CD8-positive, alpha-beta memory T cell (primary cell): ENCODE measurements around the gene DAB2IP. TPM values are rescaled to one million over a fixed set of nuclear protein-coding genes. Genes with fewer than 3 reads are reported as not detected.

Source experiments
- CTCF ChIA-PET: fragments of 350-600 bp; sonication (Branson Sonifier 250); formaldehyde crosslinking; loops from one replicate; lab custom pipeline; 2021; ENCODE audit warnings: antibody characterized with exemption; lab: Charles Lee
- POLR2A ChIA-PET: fragments of 350-600 bp; sonication (Branson Sonifier 250); formaldehyde crosslinking; loops from one replicate; lab custom pipeline; 2021; ENCODE audit warnings: antibody characterized with exemption; lab: Charles Lee
- DNase-seq, 5 donors: peaks; one replicate each; pipeline versions ENCODE4 v3.0.0 to v3.0.0-alpha.2; 2020 to 2022; ENCODE audit warnings: mixed read lengths in 1 of 5
- H3K27ac ChIP-seq: one replicate; pipeline ENCODE4 v1.7.0; 2013; ENCODE audit warnings: low read depth, mild to moderate bottlenecking, low read length, moderate library complexity
- H3K27me3 ChIP-seq: 2 replicates; pipeline ENCODE4 v1.7.0; 2013; ENCODE audit warnings: low read length, mild to moderate bottlenecking; ENCODE audit not compliant: insufficient read depth, poor library complexity, severe bottlenecking
- H3K36me3 ChIP-seq: 2 replicates; pipeline ENCODE4 v1.7.0; 2013; ENCODE audit warnings: mild to moderate bottlenecking, low read length, moderate library complexity; ENCODE audit not compliant: insufficient read depth
- H3K4me1 ChIP-seq: 2 replicates; pipeline ENCODE4 v1.7.0; 2013; ENCODE audit warnings: mild to moderate bottlenecking, low read length, moderate library complexity; ENCODE audit not compliant: insufficient read depth
- H3K4me3 ChIP-seq: 2 replicates; pipeline ENCODE4 v1.7.0; 2013; ENCODE audit warnings: mild to moderate bottlenecking, low read length
- H3K9me3 ChIP-seq: 2 replicates; pipeline ENCODE4 v1.7.0; 2013; ENCODE audit warnings: mild to moderate bottlenecking, low read length
- H3K27ac Mint-ChIP-seq, 8 donors: one replicate each; pipeline ENCODE4 v1.8.0; 2020 to 2021; ENCODE audit warnings: mixed read lengths in 8 of 8, mild to moderate bottlenecking in 6 of 8, inconsistent platforms in 3 of 8, moderate library complexity in 3 of 8
- H3K27me3 Mint-ChIP-seq, 2 donors: one replicate each; pipeline ENCODE4 v1.8.0; 2020 to 2021; ENCODE audit warnings: mixed read lengths in 2 of 2, mild to moderate bottlenecking in 1 of 2, moderate library complexity in 1 of 2
- H3K36me3 Mint-ChIP-seq, 3 donors: one replicate each; pipeline ENCODE4 v1.8.0; 2020 to 2021; ENCODE audit warnings: mixed read lengths in 3 of 3, inconsistent platforms in 1 of 3, mild to moderate bottlenecking in 1 of 3
- H3K4me1 Mint-ChIP-seq, 3 donors: one replicate each; pipeline ENCODE4 v1.8.0; 2020 to 2021; ENCODE audit warnings: mixed read lengths in 3 of 3, inconsistent platforms in 1 of 3, mild to moderate bottlenecking in 1 of 3
- H3K4me3 Mint-ChIP-seq, 7 donors: one replicate each; pipeline ENCODE4 v1.8.0; 2020 to 2021; ENCODE audit warnings: mixed read lengths in 7 of 7, mild to moderate bottlenecking in 6 of 7, moderate library complexity in 4 of 7, inconsistent platforms in 2 of 7
- H3K9me3 Mint-ChIP-seq, 5 donors: one replicate each; pipeline ENCODE4 v1.8.0; 2020 to 2022; ENCODE audit warnings: mixed read lengths in 5 of 5, mild to moderate bottlenecking in 3 of 5, moderate library complexity in 2 of 5, inconsistent platforms in 1 of 5
- polyA plus RNA-seq: library from polyadenylated mRNA; unstranded; fragments of 300-500 nt; fragmentation: Illumina TruSeq; gene quantifications from one replicate; pipeline ENCODE4 v1.2.3, GENCODE V29; 2021
- total RNA-seq, 2 experiments: library from RNA; stranded (reverse); gene quantifications; one replicate each; pipeline ENCODE4 v1.2.3, GENCODE V29; 2021

DAB2IP gene
- total and polyA plus RNA-seq, 3 experiments from 2014 or later: 0.15 to 0.41 (median 0.27) TPM

- Histone ChIP-seq H3K9me3 (no peaks in the 10 kb centered on the region), H3K4me1 (no peaks in the 10 kb centered on the region), H3K27me3 (no peaks in the 10 kb centered on the region), H3K36me3 (no peaks in the 10 kb centered on the region), H3K4me3 (no peak overlapping the region), H3K27ac (no peak overlapping the region)
- ChIA-PET POLR2A (no interaction called here), CTCF (no interaction called here)
- no peak overlapping the region for H3K4me3 Mint-ChIP-seq
- no peaks in the 10 kb centered on the region for H3K36me3 Mint-ChIP-seq
- H3K9me3 Mint-ChIP-seq: no peaks in the 10 kb centered on the region
- peaks cover 0 to 3% of the 10 kb centered on the region in 2 donors for H3K27me3 Mint-ChIP-seq
- peaks cover 0 to 4% (median 0%) of the 10 kb centered on the region in 3 donors for H3K4me1 Mint-ChIP-seq
- no peak for DNase-seq
- no peak overlapping the region for H3K27ac Mint-ChIP-seq
Measured at GRCh38 chr9:121754655-121755436, 103.4 kb downstream of the DAB2IP start.

GRCh38 chr9:121755581-121755980, 104.1 kb downstream of the DAB2IP start:
- H3K4me3 Mint-ChIP-seq: no peak overlapping the region
- H3K27ac ChIP-seq: no peak overlapping the region
- ChIA-PET CTCF (no interaction called here), POLR2A (no interaction called here)
- no peaks in the 10 kb centered on the region for H3K4me1 ChIP-seq
- peaks cover 0 to 4% (median 0%) of the 10 kb centered on the region in 3 donors for H3K4me1 Mint-ChIP-seq
- no peak overlapping the region for H3K4me3 ChIP-seq
- peak overlapping the region in 1 of 8 donors; percentile 23 for H3K27ac Mint-ChIP-seq
- peaks cover 0 to 3% of the 10 kb centered on the region in 2 donors for H3K27me3 Mint-ChIP-seq
- H3K36me3 ChIP-seq: no peaks in the 10 kb centered on the region
- no peaks in the 10 kb centered on the region for H3K27me3 ChIP-seq
- H3K9me3 ChIP-seq: no peaks in the 10 kb centered on the region
- no peaks in the 10 kb centered on the region for H3K9me3 Mint-ChIP-seq
- no peak for DNase-seq
- no peaks in the 10 kb centered on the region for H3K36me3 Mint-ChIP-seq

- POLR2A ChIA-PET: no interaction called here
- Mint-ChIP-seq H3K4me3 (no peak overlapping the region), H3K4me1 (no peaks in the 10 kb centered on the region), H3K36me3 (no peaks in the 10 kb centered on the region), H3K9me3 (no peaks in the 10 kb centered on the region), H3K27me3 (peaks cover 0 to 2% of the 10 kb centered on the region in 2 donors), H3K27ac (no peak overlapping the region)
- Histone ChIP-seq H3K36me3 (no peaks in the 10 kb centered on the region), H3K9me3 (no peaks in the 10 kb centered on the region), H3K27me3 (no peaks in the 10 kb centered on the region), H3K4me3 (no peak overlapping the region), H3K27ac (no peak overlapping the region), H3K4me1 (no peaks in the 10 kb centered on the region)
- CTCF ChIA-PET: no interaction called here
- no peak for DNase-seq
Measured at GRCh38 chr9:121756474-121757280, 105.2 kb downstream of the DAB2IP start.

- H3K27me3 ChIP-seq: no peaks in the 10 kb centered on the region
- H3K36me3 ChIP-seq: no peaks in the 10 kb centered on the region
- Mint-ChIP-seq H3K9me3 (no peaks in the 10 kb centered on the region), H3K4me3 (no peak overlapping the region), H3K36me3 (no peaks in the 10 kb centered on the region), H3K4me1 (no peaks in the 10 kb centered on the region), H3K27me3 (peaks cover 0 to 2% of the 10 kb centered on the region in 2 donors), H3K27ac (no peak overlapping the region)
- H3K4me3 ChIP-seq: no peak overlapping the region
- no peaks in the 10 kb centered on the region for H3K4me1 ChIP-seq
- ChIA-PET CTCF (no interaction called here), POLR2A (no interaction called here)
- H3K9me3 ChIP-seq: no peaks in the 10 kb centered on the region
- H3K27ac ChIP-seq: no peak overlapping the region
- no peak for DNase-seq
Measured at GRCh38 chr9:121757281-121757585, 105.8 kb downstream of the DAB2IP start.

GRCh38 chr9:121758693-121759092, 107.3 kb downstream of the DAB2IP start:
- CTCF ChIA-PET: no interaction called here
- no peaks in the 10 kb centered on the region for H3K9me3 ChIP-seq

GRCh38 chr9:121759996-121760395, 108.6 kb downstream of the DAB2IP start:
- Mint-ChIP-seq H3K4me1 (no peaks in the 10 kb centered on the region), H3K4me3 (no peak overlapping the region), H3K27ac (no peak overlapping the region), H3K27me3 (peaks cover 0 to 4% of the 10 kb centered on the region in 2 donors), H3K9me3 (no peaks in the 10 kb centered on the region), H3K36me3 (no peaks in the 10 kb centered on the region)
- no peaks in the 10 kb centered on the region for H3K27me3 ChIP-seq
- ChIA-PET POLR2A (no interaction called here), CTCF (no interaction called here)
- H3K27ac ChIP-seq: no peak overlapping the region
- no peak for DNase-seq
- no peaks in the 10 kb centered on the region for H3K9me3 ChIP-seq
- H3K4me3 ChIP-seq: no peak overlapping the region
- H3K4me1 ChIP-seq: no peaks in the 10 kb centered on the region
- H3K36me3 ChIP-seq: no peaks in the 10 kb centered on the region

More at GRCh38 chr9:121758693-121759092, 107.3 kb downstream of the DAB2IP start:
- H3K27me3 ChIP-seq: no peaks in the 10 kb centered on the region
- Mint-ChIP-seq H3K27ac (no peak overlapping the region), H3K4me3 (no peak overlapping the region), H3K9me3 (no peaks in the 10 kb centered on the region), H3K27me3 (no peaks in the 10 kb centered on the region), H3K4me1 (no peaks in the 10 kb centered on the region), H3K36me3 (no peaks in the 10 kb centered on the region)
- no peak overlapping the region for H3K4me3 ChIP-seq
- POLR2A ChIA-PET: no interaction called here
- no peak for DNase-seq
- no peak overlapping the region for H3K27ac ChIP-seq
- no peaks in the 10 kb centered on the region for H3K4me1 ChIP-seq
- H3K36me3 ChIP-seq: no peaks in the 10 kb centered on the region

GRCh38 chr9:121760571-121760970, 109.1 kb downstream of the DAB2IP start:
- Histone ChIP-seq H3K36me3 (no peaks in the 10 kb centered on the region), H3K9me3 (no peaks in the 10 kb centered on the region), H3K27ac (no peak overlapping the region), H3K27me3 (no peaks in the 10 kb centered on the region), H3K4me3 (no peak overlapping the region), H3K4me1 (no peaks in the 10 kb centered on the region)
- POLR2A ChIA-PET: no interaction called here
- H3K36me3 Mint-ChIP-seq: no peaks in the 10 kb centered on the region
- no peaks in the 10 kb centered on the region for H3K9me3 Mint-ChIP-seq
- H3K4me3 Mint-ChIP-seq: no peak overlapping the region
- H3K27ac Mint-ChIP-seq: no peak overlapping the region
- H3K27me3 Mint-ChIP-seq: peaks cover 0 to 4% of the 10 kb centered on the region in 2 donors
- CTCF ChIA-PET: no interaction called here
- H3K4me1 Mint-ChIP-seq: no peaks in the 10 kb centered on the region
- DNase-seq: no peak

- no peak for DNase-seq
- Histone ChIP-seq H3K27ac (no peak overlapping the region), H3K4me1 (no peaks in the 10 kb centered on the region), H3K36me3 (no peaks in the 10 kb centered on the region), H3K9me3 (no peaks in the 10 kb centered on the region), H3K27me3 (no peaks in the 10 kb centered on the region), H3K4me3 (no peak overlapping the region)
- Mint-ChIP-seq H3K27me3 (peaks cover 0 to 6% of the 10 kb centered on the region in 2 donors), H3K4me3 (no peak overlapping the region), H3K36me3 (no peaks in the 10 kb centered on the region), H3K27ac (no peak overlapping the region), H3K9me3 (no peaks in the 10 kb centered on the region), H3K4me1 (no peaks in the 10 kb centered on the region)
- CTCF ChIA-PET: no interaction called here
- POLR2A ChIA-PET: no interaction called here
Measured at GRCh38 chr9:121763131-121763530, 111.7 kb downstream of the DAB2IP start.
